Cardiac muscle cell (in vitro differentiated cells and primary cell): ENCODE data around the gene COIL. TPM values are rescaled to one million over a fixed set of nuclear protein-coding genes. Genes with fewer than 3 reads are reported as not detected.

ENCODE experiments used
- DNase-seq, 2 donors: peaks; one replicate each; pipeline versions ENCODE4 v3.0.0 to v3.0.0-alpha.2; 2010 to 2017; ENCODE audit warnings: low read depth in 1 of 2, low spot score in 1 of 2
- H3K27ac ChIP-seq: fragments of 200-600 bp; sonication (generic); 2 replicates; pipeline ENCODE4 v1.5.1; 2016
- H3K27me3 ChIP-seq: fragments of 200-600 bp; sonication (generic); 2 replicates; pipeline ENCODE4 v1.6.0; 2016; ENCODE audit warnings: control low read depth
- H3K36me3 ChIP-seq: fragments of 200-600 bp; sonication (generic); 2 replicates; pipeline ENCODE4 v1.5.1; 2016; ENCODE audit warnings: control low read depth
- H3K4me1 ChIP-seq: fragments of 200-600 bp; sonication (generic); 2 replicates; pipeline ENCODE4 v1.8.1; 2017; ENCODE audit warnings: low read depth, mild to moderate bottlenecking, mixed run types
- H3K4me3 ChIP-seq: fragments of 200-600 bp; sonication (generic); 2 replicates; pipeline ENCODE4 v1.5.1; 2016; ENCODE audit warnings: mild to moderate bottlenecking
- H3K9me3 ChIP-seq: fragments of 200-600 bp; sonication (generic); 2 replicates; pipeline ENCODE4 v1.5.1; 2017; ENCODE audit warnings: low read depth, mild to moderate bottlenecking, control low read depth
- polyA plus RNA-seq: library from polyadenylated mRNA; unstranded; fragments of >200 nt; fragmentation: Nextera tagmentation; extraction: Ambion mirVana; gene quantifications from 2 replicates; pipeline ENCODE4 v1.2.1, GENCODE V29; 2016
- total RNA-seq: library from RNA; depleted of rRNA; stranded (reverse); fragments of >200 nt; gene quantifications from 2 replicates; pipeline ENCODE4 v1.2.3, GENCODE V29; 2016
- TF ChIP-seq, protein P1 (sequence below): IDR thresholded peaks from 2 replicates; pipeline ENCODE4 v1.5.1; 2012; ENCODE audit warnings: low read depth, mild to moderate bottlenecking, low read length

COIL gene, protein sequence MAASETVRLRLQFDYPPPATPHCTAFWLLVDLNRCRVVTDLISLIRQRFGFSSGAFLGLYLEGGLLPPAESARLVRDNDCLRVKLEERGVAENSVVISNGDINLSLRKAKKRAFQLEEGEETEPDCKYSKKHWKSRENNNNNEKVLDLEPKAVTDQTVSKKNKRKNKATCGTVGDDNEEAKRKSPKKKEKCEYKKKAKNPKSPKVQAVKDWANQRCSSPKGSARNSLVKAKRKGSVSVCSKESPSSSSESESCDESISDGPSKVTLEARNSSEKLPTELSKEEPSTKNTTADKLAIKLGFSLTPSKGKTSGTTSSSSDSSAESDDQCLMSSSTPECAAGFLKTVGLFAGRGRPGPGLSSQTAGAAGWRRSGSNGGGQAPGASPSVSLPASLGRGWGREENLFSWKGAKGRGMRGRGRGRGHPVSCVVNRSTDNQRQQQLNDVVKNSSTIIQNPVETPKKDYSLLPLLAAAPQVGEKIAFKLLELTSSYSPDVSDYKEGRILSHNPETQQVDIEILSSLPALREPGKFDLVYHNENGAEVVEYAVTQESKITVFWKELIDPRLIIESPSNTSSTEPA
- total RNA-seq (17.2 and 19.9 TPM in 2 replicates), polyA plus RNA-seq (16.3 and 23.3 TPM in 2 replicates)

DNA sequence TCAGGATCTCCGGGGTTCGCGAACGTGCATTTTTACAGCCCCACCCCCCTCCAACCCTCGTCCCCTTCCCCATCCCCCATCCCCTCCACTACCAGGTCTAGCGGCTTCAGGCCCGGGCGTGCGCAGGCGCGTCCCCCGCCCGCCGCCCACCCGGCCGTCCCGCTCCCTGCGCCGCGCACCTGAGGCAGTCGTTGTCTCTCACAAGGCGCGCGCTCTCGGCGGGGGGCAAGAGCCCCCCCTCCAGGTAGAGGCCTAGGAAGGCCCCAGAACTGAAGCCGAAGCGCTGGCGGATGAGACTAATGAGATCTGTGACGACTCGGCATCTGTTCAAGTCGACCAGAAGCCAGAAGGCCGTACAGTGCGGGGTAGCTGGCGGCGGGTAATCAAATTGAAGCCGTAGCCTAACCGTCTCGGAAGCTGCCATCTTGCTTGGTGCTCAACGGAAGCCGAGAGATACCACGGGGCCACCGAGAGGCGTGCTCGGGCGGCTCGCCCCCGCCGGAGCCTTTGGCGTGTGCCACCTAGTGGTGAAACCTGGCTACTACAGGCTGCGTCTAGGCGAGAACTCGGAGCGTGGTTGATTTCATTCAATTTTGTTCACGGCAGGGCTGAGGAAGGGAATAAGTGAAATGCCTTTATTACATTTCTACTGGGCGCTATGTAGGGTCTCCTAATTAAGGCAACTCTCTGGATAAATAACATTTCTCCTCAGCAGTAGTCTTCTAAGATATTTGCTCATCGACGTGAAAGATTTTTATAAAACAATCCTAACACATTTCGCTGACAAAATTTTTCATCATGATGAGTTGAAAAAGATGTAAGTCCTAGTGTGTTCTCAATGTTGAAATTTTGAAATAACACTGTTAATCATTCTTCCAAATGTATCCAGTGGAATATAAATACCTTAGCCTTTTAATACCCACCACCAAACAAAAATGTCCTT is at the start of gene COIL:
Gene COIL (minus strand): TSS at position 455 of the 943 bp plus-strand sequence. CDS start 31 bp downstream, at position 424.
- peak; percentile 95 for DNase-seq
- Histone ChIP-seq H3K36me3 (no peaks in the 10 kb centered on the region), H3K9me3 (no peaks in the 10 kb centered on the region), H3K4me1 (no peaks in the 10 kb centered on the region), H3K27ac (peak within 1 kb of the TSS; percentile 100), H3K27me3 (no peaks in the 10 kb centered on the region), H3K4me3 (peak within 1 kb of the TSS; percentile 99)
- TF ChIP-seq, protein P1, sequence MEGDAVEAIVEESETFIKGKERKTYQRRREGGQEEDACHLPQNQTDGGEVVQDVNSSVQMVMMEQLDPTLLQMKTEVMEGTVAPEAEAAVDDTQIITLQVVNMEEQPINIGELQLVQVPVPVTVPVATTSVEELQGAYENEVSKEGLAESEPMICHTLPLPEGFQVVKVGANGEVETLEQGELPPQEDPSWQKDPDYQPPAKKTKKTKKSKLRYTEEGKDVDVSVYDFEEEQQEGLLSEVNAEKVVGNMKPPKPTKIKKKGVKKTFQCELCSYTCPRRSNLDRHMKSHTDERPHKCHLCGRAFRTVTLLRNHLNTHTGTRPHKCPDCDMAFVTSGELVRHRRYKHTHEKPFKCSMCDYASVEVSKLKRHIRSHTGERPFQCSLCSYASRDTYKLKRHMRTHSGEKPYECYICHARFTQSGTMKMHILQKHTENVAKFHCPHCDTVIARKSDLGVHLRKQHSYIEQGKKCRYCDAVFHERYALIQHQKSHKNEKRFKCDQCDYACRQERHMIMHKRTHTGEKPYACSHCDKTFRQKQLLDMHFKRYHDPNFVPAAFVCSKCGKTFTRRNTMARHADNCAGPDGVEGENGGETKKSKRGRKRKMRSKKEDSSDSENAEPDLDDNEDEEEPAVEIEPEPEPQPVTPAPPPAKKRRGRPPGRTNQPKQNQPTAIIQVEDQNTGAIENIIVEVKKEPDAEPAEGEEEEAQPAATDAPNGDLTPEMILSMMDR: peak; percentile 98

DNA sequence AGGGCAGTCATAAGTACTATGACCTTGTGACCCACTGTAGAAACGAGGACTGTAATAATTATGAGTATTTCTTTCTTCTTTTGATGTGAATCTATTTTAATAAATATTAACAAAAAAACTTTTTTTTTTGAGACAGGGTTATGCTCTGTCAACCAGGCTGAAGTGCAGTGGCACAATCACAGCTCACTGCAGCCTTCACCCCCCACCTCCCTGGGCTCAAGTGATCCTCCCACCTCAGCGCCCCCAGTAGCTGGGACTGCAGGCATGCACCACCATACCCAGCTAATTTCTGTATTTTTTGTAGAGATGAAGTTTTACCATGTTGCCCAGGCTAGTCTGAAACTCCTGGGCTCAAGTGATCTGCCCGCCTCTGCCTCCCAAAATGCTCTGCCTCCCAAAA is 49.6 kb upstream of the COIL start:
- no peaks in the 10 kb centered on the region for H3K36me3 ChIP-seq
- TF ChIP-seq, protein P1: no peak
- H3K27me3 ChIP-seq: no peaks in the 10 kb centered on the region
- no peak for DNase-seq
- H3K27ac ChIP-seq: no peak overlapping the region
- H3K9me3 ChIP-seq: no peaks in the 10 kb centered on the region
- H3K4me3 ChIP-seq: no peak overlapping the region
- no peaks in the 10 kb centered on the region for H3K4me1 ChIP-seq

DNA sequence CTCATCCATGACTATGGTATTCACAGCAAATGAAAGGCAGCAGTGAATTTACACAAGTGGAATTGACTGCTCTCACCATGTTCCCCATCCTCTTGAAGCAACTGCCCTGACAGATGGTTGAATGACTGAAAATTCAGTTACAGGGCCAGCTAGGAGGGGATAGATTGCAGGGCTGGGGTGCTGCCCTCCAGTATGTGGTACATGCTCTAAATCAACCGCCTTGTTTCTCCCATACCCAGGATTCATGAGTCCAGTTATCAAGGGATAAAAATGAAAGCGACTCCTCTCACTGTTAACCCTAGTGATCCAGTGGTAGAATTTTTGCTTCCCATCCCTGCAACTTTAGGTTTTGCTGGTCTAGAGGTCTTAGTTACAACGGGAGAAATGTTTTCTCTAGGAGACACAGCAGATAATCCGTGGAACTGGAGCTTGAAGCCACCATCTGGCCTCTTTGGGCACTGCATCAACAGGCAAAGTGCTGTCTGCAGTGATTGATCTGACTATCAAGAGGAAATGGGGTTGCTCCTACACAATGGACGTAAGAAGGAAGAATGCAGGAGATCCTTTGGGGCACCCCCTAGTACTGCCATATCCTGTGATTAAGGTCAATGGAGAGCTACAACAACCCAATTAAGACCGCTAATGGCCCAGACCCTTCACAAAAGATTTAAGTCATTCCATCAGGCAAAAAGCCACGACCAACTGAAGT is 49.0 kb upstream of the COIL start:
- DNase-seq: peak; percentile 46 to 47
- Histone ChIP-seq H3K27me3 (no peaks in the 10 kb centered on the region), H3K9me3 (no peaks in the 10 kb centered on the region), H3K4me1 (no peaks in the 10 kb centered on the region), H3K36me3 (no peaks in the 10 kb centered on the region), H3K4me3 (no peak overlapping the region), H3K27ac (no peak overlapping the region)
- TF ChIP-seq, protein P1: peak; percentile 79

DNA sequence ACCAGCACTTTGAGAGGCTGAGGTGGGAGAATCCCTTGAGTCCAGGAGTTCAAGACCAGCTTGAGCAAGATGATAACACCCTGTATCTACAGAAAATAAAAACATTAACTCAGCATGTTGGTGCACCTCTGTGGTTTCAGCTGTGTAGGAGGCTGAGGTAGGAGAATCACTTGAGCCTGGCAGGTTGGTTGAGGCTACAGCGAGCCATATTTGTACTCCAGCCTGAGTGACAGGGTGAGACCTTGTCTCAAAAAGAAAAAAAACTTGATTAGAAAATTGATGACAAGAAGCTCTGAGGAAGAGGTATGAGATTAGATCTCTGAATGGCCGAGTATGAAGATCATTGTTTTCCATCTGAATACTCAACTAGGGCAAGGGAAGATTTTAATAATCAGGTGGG is 48.1 kb upstream of the COIL start:
- H3K27ac ChIP-seq: no peak overlapping the region
- H3K4me1 ChIP-seq: no peaks in the 10 kb centered on the region
- H3K36me3 ChIP-seq: no peaks in the 10 kb centered on the region
- no peaks in the 10 kb centered on the region for H3K9me3 ChIP-seq
- H3K27me3 ChIP-seq: no peaks in the 10 kb centered on the region
- TF ChIP-seq, protein P1: no peak
- H3K4me3 ChIP-seq: no peak overlapping the region
- DNase-seq: no peak

DNA sequence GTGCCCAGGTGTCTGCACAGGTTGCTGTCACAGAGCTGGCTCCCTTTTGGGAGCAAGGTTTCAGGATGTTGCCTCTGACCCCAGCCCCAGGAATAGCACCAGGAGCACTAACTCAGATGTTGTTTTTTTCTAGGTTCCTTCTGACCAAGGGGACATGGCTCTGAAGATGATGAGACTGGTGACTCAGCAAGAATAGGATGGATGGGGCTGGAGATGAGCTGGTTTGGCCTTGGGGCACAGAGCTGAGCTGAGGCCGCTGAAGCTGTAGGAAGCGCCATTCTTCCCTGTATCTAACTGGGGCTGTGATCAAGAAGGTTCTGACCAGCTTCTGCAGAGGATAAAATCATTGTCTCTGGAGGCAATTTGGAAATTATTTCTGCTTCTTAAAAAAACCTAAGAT is 45.2 kb upstream of the COIL start:
- TF ChIP-seq, protein P1: no peak

More for the DNA sequence above, 45.2 kb upstream of the COIL start:
- DNase-seq: no peak
- H3K9me3 ChIP-seq: no peaks in the 10 kb centered on the region
- no peaks in the 10 kb centered on the region for H3K36me3 ChIP-seq
- no peaks in the 10 kb centered on the region for H3K27me3 ChIP-seq
- H3K27ac ChIP-seq: no peak overlapping the region
- H3K4me3 ChIP-seq: no peak overlapping the region
- no peaks in the 10 kb centered on the region for H3K4me1 ChIP-seq
